GM23338 (cell line): ENCODE measurements around the gene CPO. TPM values are rescaled to one million over a fixed set of nuclear protein-coding genes. Genes with fewer than 3 reads are reported as not detected.

ENCODE experiments used
- ATAC-seq: fragments of 200-7000 bp; cut with Tn5 transposase; 3 replicates; pipeline ENCODE4 v1.9.1; 2020
- DNase-seq: peaks from one replicate; pipeline ENCODE4 v3.0.0-alpha.2; 2015; ENCODE audit warnings: low spot score
- H2AFZ ChIP-seq: fragments of 200-600 bp; sonication (generic); 2 replicates; pipeline ENCODE4 v1.8.0; 2016; ENCODE audit warnings: antibody characterized with exemption, mild to moderate bottlenecking, moderate library complexity
- H3F3A ChIP-seq: fragments of 200-600 bp; sonication (generic); replicated peaks from 2 replicates; pipeline ENCODE4 v1.8.0; 2017; ENCODE audit warnings: antibody characterized with exemption, mixed run types, low read depth
- H3K27ac ChIP-seq: fragments of 200-600 bp; sonication (generic); 2 replicates; pipeline ENCODE4 v1.6.1; 2016; ENCODE audit warnings: low read depth
- H3K27me3 ChIP-seq: fragments of 200-600 bp; sonication (generic); 2 replicates; pipeline ENCODE4 v1.8.0; 2016; ENCODE audit warnings: mild to moderate bottlenecking, mixed run types, moderate library complexity; ENCODE audit not compliant: insufficient read depth
- H3K36me3 ChIP-seq: fragments of 200-600 bp; sonication (generic); 2 replicates; pipeline ENCODE4 v1.8.0; 2016; ENCODE audit warnings: mild to moderate bottlenecking; ENCODE audit not compliant: insufficient read depth
- H3K4me1 ChIP-seq: fragments of 200-600 bp; sonication (generic); 2 replicates; pipeline ENCODE4 v1.8.0; 2016; ENCODE audit warnings: mild to moderate bottlenecking, moderate library complexity; ENCODE audit not compliant: insufficient read depth
- H3K4me2 ChIP-seq: fragments of 200-600 bp; sonication (generic); 2 replicates; pipeline ENCODE4 v1.7.1; 2017; ENCODE audit warnings: mixed run types
- H3K4me3 ChIP-seq: fragments of 200-600 bp; sonication (generic); 2 replicates; pipeline ENCODE4 v1.6.1; 2016; ENCODE audit warnings: mixed run types
- H3K79me2 ChIP-seq: fragments of 200-600 bp; sonication (generic); replicated peaks from 2 replicates; pipeline ENCODE4 v1.8.0; 2017; ENCODE audit warnings: mild to moderate bottlenecking; ENCODE audit not compliant: insufficient read depth
- H3K9me2 ChIP-seq: fragments of 200-600 bp; sonication (generic); 2 replicates; pipeline ENCODE4 v1.8.0; 2017; ENCODE audit not compliant: insufficient read depth
- H4K20me1 ChIP-seq: fragments of 200-600 bp; sonication (generic); replicated peaks from 2 replicates; pipeline ENCODE4 v1.8.0; 2017; ENCODE audit warnings: mild to moderate bottlenecking; ENCODE audit not compliant: insufficient read depth
- H3K27ac Mint-ChIP-seq: 2 replicates; pipeline ENCODE4 v1.8.0; 2020; ENCODE audit warnings: inconsistent platforms, mild to moderate bottlenecking, moderate library complexity, mixed read lengths
- H3K27me3 Mint-ChIP-seq: 3 replicates; pipeline ENCODE4 v1.8.0; 2022; ENCODE audit warnings: low read depth, mild to moderate bottlenecking, moderate library complexity, mixed read lengths, inconsistent platforms; ENCODE audit not compliant: insufficient read depth, poor library complexity
- H3K36me3 Mint-ChIP-seq: 3 replicates; pipeline ENCODE4 v1.8.0; 2021; ENCODE audit warnings: low read depth, mild to moderate bottlenecking, inconsistent platforms, moderate library complexity, mixed read lengths
- H3K4me1 Mint-ChIP-seq: 3 replicates; pipeline ENCODE4 v1.8.0; 2020; ENCODE audit warnings: mild to moderate bottlenecking, inconsistent platforms, mixed read lengths
- H3K4me3 Mint-ChIP-seq: 3 replicates; pipeline ENCODE4 v1.8.0; 2021; ENCODE audit warnings: moderate library complexity, mild to moderate bottlenecking, inconsistent platforms, mixed read lengths
- H3K9me3 Mint-ChIP-seq: 3 replicates; pipeline ENCODE4 v1.8.0; 2020; ENCODE audit warnings: moderate library complexity, mild to moderate bottlenecking, inconsistent platforms, mixed read lengths
- CREB1 ChIP-seq: fragments of 250-450 bp; sonication (Bioruptor Pico); IDR thresholded peaks from 2 replicates; pipeline ENCODE4 v1.5.0; 2020; ENCODE audit warnings: low read depth, mild to moderate bottlenecking, moderate library complexity
- CTCF ChIP-seq, 2 experiments: fragments of 200-600 bp in 1 of 2; sonication (generic) in 1 of 2; conservative IDR thresholded peaks; 2 replicates each; pipeline versions ENCODE4 v1.5.1 to v1.6.1; 2016 to 2017; ENCODE audit warnings: antibody characterized with exemption in 2 of 2, low read depth in 2 of 2, mild to moderate bottlenecking in 2 of 2, moderate library complexity in 1 of 2
- EZH2 ChIP-seq: fragments of 200-600 bp; sonication (generic); IDR thresholded peaks from one replicate; pipeline ENCODE4 v1.8.0; 2017; ENCODE audit warnings: antibody characterized with exemption, mild to moderate bottlenecking, low read depth; ENCODE audit not compliant: unreplicated experiment
- EZH2phosphoT487 ChIP-seq: fragments of 200-600 bp; sonication (generic); IDR thresholded peaks from one replicate; pipeline ENCODE4 v1.8.1; 2018; ENCODE audit warnings: antibody characterized with exemption; ENCODE audit not compliant: unreplicated experiment
- JUNB ChIP-seq: IDR thresholded peaks from one replicate; pipeline ENCODE4 v1.6.1; 2016; ENCODE audit warnings: antibody characterized with exemption; ENCODE audit not compliant: unreplicated experiment
- NANOG ChIP-seq: IDR thresholded peaks from 2 replicates; pipeline ENCODE4 v1.6.1; 2016; ENCODE audit warnings: antibody characterized with exemption, borderline replicate concordance
- POLR2AphosphoS5 ChIP-seq: IDR thresholded peaks from 2 replicates; pipeline ENCODE4 v1.6.1; 2016; ENCODE audit warnings: antibody characterized with exemption, low read depth
- REST ChIP-seq: IDR thresholded peaks from one replicate; pipeline ENCODE4 v1.6.1; 2018; ENCODE audit warnings: antibody characterized with exemption; ENCODE audit not compliant: unreplicated experiment
- STAT1 ChIP-seq: IDR thresholded peaks from one replicate; pipeline ENCODE4 v1.6.1; 2016; ENCODE audit warnings: antibody characterized with exemption; ENCODE audit not compliant: unreplicated experiment
- ZNF114 ChIP-seq: fragments of 250-450 bp; sonication (Bioruptor Pico); IDR thresholded peaks from 2 replicates; pipeline ENCODE4 v1.5.0; 2020; ENCODE audit warnings: mild to moderate bottlenecking, moderate library complexity
- ZNF331 ChIP-seq: fragments of 250-450 bp; sonication (Bioruptor Pico); IDR thresholded peaks from 2 replicates; pipeline ENCODE4 v1.5.0; 2020; ENCODE audit warnings: low read depth, mild to moderate bottlenecking, moderate library complexity
- polyA plus RNA-seq: library from polyadenylated mRNA; unstranded; fragments of >200 nt; fragmentation: Nextera tagmentation; extraction: Ambion mirVana; gene quantifications from 2 replicates; pipeline ENCODE4 v1.2.1, GENCODE V29; 2016
- total RNA-seq: library from RNA; depleted of rRNA; stranded (reverse); fragments of >200 nt; shearing (Covaris generic); gene quantifications from 2 replicates; pipeline ENCODE4 v1.2.3, GENCODE V29; 2014
- TF ChIP-seq, protein P1 (sequence below): IDR thresholded peaks from 2 replicates; pipeline ENCODE4 v1.6.1; 2016; ENCODE audit warnings: antibody characterized with exemption
- TF ChIP-seq, protein P2 (sequence below): fragments of 250-450 bp; sonication (Bioruptor Pico); IDR thresholded peaks from 2 replicates; pipeline ENCODE4 v1.5.0; 2020; ENCODE audit warnings: mild to moderate bottlenecking, moderate library complexity

The CPO gene
- total and polyA plus RNA-seq, 2 experiments from 2014 or later, result 0.91 to 0.94 TPM

DNA sequence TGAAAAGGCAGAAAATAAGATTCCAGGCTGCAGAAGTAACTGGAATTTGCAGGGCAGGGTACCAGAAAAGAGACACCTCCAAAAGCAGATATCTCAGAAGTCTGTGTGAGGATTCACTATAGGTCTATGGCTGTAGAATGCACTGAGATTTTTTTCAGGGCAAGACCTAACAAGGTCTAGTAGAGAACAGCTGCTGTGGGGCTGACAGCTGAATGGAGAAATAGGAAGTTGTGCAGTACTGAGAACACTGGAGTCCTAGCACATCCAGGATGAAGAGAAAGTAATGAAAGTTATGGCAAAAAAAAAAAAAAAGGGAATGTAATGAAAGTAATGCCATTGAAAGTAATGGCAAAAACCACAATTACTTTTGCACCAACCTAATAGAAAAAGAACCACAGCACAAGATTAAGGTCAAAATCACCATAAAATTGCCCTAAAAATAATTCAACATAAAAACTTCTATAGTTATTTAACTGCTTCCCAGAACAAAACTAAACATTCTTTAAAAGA, 57.3 kb downstream of the CPO start:
- no peak overlapping the region for H3K4me3 Mint-ChIP-seq
- DNase-seq, result no peak
- no peaks in the 10 kb centered on the region for H3K79me2 ChIP-seq
- H3K9me3 Mint-ChIP-seq, result peaks cover 40% of the 10 kb centered on the region
- TF ChIP-seq POLR2AphosphoS5 (no peak), EZH2phosphoT487 (no peak), JUNB (no peak), ZNF331 (CRISPR knock-in tag) (no peak), EZH2 (no peak), NANOG (no peak), ZNF114 (CRISPR knock-in tag) (no peak), STAT1 (no peak), CTCF (conservative IDR thresholded peaks at IDR 0.05; ENCODE audit: low read depth in 2 of 2) (no peak), REST (no peak), CREB1 (CRISPR knock-in tag) (no peak)
- TF ChIP-seq, protein P1, sequence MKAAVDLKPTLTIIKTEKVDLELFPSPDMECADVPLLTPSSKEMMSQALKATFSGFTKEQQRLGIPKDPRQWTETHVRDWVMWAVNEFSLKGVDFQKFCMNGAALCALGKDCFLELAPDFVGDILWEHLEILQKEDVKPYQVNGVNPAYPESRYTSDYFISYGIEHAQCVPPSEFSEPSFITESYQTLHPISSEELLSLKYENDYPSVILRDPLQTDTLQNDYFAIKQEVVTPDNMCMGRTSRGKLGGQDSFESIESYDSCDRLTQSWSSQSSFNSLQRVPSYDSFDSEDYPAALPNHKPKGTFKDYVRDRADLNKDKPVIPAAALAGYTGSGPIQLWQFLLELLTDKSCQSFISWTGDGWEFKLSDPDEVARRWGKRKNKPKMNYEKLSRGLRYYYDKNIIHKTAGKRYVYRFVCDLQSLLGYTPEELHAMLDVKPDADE, result no peak
- TF ChIP-seq, protein P2, sequence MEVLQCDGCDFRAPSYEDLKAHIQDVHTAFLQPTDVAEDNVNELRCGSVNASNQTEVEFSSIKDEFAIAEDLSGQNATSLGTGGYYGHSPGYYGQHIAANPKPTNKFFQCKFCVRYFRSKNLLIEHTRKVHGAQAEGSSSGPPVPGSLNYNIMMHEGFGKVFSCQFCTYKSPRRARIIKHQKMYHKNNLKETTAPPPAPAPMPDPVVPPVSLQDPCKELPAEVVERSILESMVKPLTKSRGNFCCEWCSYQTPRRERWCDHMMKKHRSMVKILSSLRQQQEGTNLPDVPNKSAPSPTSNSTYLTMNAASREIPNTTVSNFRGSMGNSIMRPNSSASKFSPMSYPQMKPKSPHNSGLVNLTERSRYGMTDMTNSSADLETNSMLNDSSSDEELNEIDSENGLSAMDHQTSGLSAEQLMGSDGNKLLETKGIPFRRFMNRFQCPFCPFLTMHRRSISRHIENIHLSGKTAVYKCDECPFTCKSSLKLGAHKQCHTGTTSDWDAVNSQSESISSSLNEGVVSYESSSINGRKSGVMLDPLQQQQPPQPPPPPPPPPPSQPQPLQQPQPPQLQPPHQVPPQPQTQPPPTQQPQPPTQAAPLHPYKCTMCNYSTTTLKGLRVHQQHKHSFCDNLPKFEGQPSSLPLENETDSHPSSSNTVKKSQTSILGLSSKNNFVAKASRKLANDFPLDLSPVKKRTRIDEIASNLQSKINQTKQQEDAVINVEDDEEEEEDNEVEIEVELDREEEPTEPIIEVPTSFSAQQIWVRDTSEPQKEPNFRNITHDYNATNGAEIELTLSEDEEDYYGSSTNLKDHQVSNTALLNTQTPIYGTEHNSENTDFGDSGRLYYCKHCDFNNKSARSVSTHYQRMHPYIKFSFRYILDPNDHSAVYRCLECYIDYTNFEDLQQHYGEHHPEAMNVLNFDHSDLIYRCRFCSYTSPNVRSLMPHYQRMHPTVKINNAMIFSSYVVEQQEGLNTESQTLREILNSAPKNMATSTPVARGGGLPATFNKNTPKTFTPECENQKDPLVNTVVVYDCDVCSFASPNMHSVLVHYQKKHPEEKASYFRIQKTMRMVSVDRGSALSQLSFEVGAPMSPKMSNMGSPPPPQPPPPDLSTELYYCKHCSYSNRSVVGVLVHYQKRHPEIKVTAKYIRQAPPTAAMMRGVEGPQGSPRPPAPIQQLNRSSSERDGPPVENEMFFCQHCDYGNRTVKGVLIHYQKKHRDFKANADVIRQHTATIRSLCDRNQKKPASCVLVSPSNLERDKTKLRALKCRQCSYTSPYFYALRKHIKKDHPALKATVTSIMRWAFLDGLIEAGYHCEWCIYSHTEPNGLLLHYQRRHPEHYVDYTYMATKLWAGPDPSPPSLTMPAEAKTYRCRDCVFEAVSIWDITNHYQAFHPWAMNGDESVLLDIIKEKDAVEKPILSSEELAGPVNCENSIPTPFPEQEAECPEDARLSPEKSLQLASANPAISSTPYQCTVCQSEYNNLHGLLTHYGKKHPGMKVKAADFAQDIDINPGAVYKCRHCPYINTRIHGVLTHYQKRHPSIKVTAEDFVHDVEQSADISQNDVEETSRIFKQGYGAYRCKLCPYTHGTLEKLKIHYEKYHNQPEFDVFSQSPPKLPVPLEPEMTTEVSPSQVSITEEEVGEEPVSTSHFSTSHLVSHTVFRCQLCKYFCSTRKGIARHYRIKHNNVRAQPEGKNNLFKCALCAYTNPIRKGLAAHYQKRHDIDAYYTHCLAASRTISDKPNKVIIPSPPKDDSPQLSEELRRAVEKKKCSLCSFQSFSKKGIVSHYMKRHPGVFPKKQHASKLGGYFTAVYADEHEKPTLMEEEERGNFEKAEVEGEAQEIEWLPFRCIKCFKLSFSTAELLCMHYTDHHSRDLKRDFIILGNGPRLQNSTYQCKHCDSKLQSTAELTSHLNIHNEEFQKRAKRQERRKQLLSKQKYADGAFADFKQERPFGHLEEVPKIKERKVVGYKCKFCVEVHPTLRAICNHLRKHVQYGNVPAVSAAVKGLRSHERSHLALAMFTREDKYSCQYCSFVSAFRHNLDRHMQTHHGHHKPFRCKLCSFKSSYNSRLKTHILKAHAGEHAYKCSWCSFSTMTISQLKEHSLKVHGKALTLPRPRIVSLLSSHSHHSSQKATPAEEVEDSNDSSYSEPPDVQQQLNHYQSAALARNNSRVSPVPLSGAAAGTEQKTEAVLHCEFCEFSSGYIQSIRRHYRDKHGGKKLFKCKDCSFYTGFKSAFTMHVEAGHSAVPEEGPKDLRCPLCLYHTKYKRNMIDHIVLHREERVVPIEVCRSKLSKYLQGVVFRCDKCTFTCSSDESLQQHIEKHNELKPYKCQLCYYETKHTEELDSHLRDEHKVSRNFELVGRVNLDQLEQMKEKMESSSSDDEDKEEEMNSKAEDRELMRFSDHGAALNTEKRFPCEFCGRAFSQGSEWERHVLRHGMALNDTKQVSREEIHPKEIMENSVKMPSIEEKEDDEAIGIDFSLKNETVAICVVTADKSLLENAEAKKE (CRISPR knock-in tag), result no peak
- H4K20me1 ChIP-seq, result no peaks in the 10 kb centered on the region
- no peaks in the 10 kb centered on the region for H3K27me3 ChIP-seq
- no peak overlapping the region for H3K4me3 ChIP-seq
- no peak overlapping the region for H3K27ac Mint-ChIP-seq
- 0 out of 2 replicates have a peak, but pooled peaks cover 5% of the 10 kb centered on the region for H3K9me2 ChIP-seq
- H3K4me1 Mint-ChIP-seq, result no peaks in the 10 kb centered on the region
- H3K36me3 Mint-ChIP-seq, result peaks cover 29% of the 10 kb centered on the region
- no peak overlapping the region for H3K4me2 ChIP-seq
- no peaks in the 10 kb centered on the region for H3K4me1 ChIP-seq
- H3K27me3 Mint-ChIP-seq, result peaks cover 2% of the 10 kb centered on the region
- no peaks in the 10 kb centered on the region; the same call in 1 of the 2 replicates for H3K36me3 ChIP-seq
- H3F3A ChIP-seq, result no peaks in the 10 kb centered on the region
- no peak overlapping the region for H3K27ac ChIP-seq
- no peak for ATAC-seq
- no peak overlapping the region for H2AFZ ChIP-seq
